ENCODE results near the gene KCNN2. TPM values are rescaled to one million over a fixed set of nuclear protein-coding genes. Genes with fewer than 3 reads are reported as not detected.

KCNN2 gene
- total RNA-seq, 2 donors from 2014 or later = 0.69 to 0.84 TPM

DNA sequence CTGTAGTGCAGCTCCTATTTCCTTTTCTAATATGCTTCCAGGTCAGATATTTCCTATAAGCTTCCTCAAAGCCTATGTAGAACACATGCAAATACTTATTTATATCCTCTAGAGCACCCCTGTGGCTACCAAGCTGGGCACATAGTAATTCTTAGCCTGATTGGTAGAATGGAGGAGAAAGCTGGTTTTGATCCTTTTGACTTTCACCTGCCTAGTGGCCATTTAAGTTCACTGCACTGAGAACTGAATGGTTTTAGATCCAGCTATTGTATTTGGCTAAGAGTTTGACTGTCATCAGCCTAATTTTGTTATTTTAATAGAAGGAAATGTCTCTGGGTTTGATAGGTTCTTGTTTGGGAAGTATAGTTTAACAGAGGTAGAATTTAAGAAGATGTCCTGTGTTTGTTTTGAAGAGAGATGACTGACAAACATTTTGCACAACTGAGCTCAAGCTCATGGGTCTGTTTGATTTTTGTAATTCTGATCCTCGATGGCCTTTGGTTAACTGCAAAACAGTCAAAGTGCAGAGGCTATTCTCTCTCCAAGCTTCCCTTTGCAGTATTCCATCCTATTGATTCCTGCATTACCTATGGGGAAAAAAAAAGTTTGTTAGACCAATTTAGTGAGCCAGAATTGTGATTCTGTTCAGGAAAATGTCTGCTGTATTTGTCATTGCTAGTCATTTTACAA lies 85.4 kb downstream of the KCNN2 start:
- intact Hi-C loops (cut with DNase I) = loop anchor here (5.0 kb wide), 2 partner anchors 345 to 835 kb away; no protein-coding TSS in a partner anchor
- no peak overlapping the region for H3K4me3 ChIP-seq
- H3K36me3 ChIP-seq = no peaks in the 10 kb centered on the region
- no peak overlapping the region for H3K9ac ChIP-seq (ENCODE audit: low read depth in 2 of 2, low read length in 2 of 2)
- no peaks in the 10 kb centered on the region for H3K27me3 ChIP-seq
- DNase-seq = no peak
- no peaks in the 10 kb centered on the region for H3K9me3 ChIP-seq
- TF ChIP-seq, protein P1, sequence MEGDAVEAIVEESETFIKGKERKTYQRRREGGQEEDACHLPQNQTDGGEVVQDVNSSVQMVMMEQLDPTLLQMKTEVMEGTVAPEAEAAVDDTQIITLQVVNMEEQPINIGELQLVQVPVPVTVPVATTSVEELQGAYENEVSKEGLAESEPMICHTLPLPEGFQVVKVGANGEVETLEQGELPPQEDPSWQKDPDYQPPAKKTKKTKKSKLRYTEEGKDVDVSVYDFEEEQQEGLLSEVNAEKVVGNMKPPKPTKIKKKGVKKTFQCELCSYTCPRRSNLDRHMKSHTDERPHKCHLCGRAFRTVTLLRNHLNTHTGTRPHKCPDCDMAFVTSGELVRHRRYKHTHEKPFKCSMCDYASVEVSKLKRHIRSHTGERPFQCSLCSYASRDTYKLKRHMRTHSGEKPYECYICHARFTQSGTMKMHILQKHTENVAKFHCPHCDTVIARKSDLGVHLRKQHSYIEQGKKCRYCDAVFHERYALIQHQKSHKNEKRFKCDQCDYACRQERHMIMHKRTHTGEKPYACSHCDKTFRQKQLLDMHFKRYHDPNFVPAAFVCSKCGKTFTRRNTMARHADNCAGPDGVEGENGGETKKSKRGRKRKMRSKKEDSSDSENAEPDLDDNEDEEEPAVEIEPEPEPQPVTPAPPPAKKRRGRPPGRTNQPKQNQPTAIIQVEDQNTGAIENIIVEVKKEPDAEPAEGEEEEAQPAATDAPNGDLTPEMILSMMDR (IDR thresholded peaks at IDR 0.05) = peak; percentile 19
- H3K4me1 ChIP-seq = no peaks in the 10 kb centered on the region
- H3K27ac ChIP-seq = no peak overlapping the region

DNA sequence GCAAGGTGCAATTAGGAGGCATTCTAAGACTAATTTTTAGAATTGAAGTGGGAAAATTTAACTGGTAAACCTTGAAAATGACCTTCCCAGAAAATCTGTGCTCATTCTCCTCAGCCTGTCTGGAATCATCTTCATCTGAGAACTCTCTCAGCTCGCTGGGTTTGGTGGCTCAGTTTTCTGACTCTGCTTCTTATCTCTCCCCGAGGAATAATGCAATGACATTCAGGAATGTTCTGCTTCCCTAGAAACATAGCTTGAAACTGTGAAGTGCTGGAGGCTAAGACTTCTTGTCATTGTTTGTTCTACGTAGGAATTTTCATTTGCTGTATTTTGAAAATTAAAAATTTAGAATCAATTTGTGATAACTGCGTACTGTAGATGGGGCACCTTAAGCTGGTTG lies 86.6 kb downstream of the KCNN2 start:
- no peaks in the 10 kb centered on the region for H3K4me1 ChIP-seq
- H3K9ac ChIP-seq (ENCODE audit: low read depth in 2 of 2, low read length in 2 of 2) = no peak overlapping the region
- no peak overlapping the region for H3K27ac ChIP-seq
- DNase-seq = no peak
- H3K27me3 ChIP-seq = no peaks in the 10 kb centered on the region
- no peaks in the 10 kb centered on the region for H3K36me3 ChIP-seq
- intact Hi-C loops (cut with DNase I) = loop anchor here (5.0 kb wide), 2 partner anchors 346 to 836 kb away; no protein-coding TSS in a partner anchor
- no peak overlapping the region for H3K4me3 ChIP-seq
- H3K9me3 ChIP-seq = no peaks in the 10 kb centered on the region
- TF ChIP-seq, protein P1 (IDR thresholded peaks at IDR 0.05) = no peak

DNA sequence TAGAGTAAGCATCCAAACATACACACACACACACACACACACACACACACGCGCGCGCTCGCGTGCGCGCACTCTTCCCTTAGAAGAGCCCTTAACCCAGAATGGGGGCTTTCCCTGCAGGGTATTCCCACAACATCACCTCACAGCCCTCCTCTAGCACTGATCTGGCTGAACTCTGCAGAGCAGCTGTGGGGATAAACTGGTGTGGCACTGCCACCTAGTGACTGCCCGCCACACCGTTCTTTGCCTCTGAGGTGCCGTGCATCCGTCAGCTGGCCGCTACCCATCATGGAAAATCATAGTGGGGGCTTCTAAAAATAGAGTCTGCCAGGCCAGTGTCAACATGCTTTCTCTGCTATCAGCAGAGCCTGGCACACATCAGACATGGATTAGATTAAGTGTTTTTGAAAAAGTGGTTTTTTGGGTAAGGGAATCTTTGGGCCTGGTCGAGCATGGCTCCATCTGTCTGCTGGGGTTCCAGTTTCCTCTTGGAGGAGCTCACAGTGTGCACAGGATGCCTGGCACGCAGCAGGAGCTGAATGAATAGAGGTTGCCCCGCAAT lies 88.1 kb downstream of the KCNN2 start:
- no peak overlapping the region for H3K9ac ChIP-seq (ENCODE audit: low read depth in 2 of 2, low read length in 2 of 2)
- TF ChIP-seq, protein P1 (IDR thresholded peaks at IDR 0.05) = peak; percentile 80
- no peaks in the 10 kb centered on the region for H3K4me1 ChIP-seq
- intact Hi-C loops (cut with DNase I) = loop anchor here (5.0 kb wide), 4 partner anchors 88 to 838 kb away; partner anchors contain the start of gene KCNN2
- no peak overlapping the region for H3K4me3 ChIP-seq
- peak; percentile 51 for DNase-seq
- no peaks in the 10 kb centered on the region for H3K27me3 ChIP-seq
- H3K9me3 ChIP-seq = no peaks in the 10 kb centered on the region
- no peaks in the 10 kb centered on the region for H3K36me3 ChIP-seq
- no peak overlapping the region for H3K27ac ChIP-seq

DNA sequence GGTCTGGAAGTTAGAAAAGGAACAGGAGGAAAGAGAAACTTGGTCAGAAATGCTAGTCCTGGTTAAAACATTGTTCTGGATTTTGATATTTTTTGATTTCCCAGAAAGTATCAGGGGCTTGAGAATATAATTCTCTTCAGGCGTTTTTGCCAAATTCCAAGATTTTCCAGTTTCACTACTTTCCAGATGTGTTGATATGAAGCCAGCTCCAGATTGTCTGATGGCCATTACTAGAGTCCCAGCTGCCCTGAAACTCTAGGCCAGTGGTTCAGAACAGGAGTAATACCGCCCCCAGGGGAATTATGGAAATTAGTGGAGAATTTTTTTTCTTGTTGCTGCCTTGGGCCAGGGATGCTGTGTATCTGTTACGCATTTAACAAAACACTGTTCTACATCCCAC lies 88.6 kb downstream of the KCNN2 start:
- H3K9me3 ChIP-seq = no peaks in the 10 kb centered on the region
- H3K27ac ChIP-seq = no peak overlapping the region
- no peak overlapping the region for H3K9ac ChIP-seq (ENCODE audit: low read depth in 2 of 2, low read length in 2 of 2)
- no peak for DNase-seq
- intact Hi-C loops (cut with DNase I) = loop anchor here (5.0 kb wide), 2 partner anchors 88 to 773 kb away; partner anchors contain the start of gene KCNN2
- TF ChIP-seq, protein P1 (IDR thresholded peaks at IDR 0.05) = no peak
- H3K4me3 ChIP-seq = no peak overlapping the region
- H3K36me3 ChIP-seq = no peaks in the 10 kb centered on the region
- no peaks in the 10 kb centered on the region for H3K27me3 ChIP-seq
- H3K4me1 ChIP-seq = no peaks in the 10 kb centered on the region

DNA sequence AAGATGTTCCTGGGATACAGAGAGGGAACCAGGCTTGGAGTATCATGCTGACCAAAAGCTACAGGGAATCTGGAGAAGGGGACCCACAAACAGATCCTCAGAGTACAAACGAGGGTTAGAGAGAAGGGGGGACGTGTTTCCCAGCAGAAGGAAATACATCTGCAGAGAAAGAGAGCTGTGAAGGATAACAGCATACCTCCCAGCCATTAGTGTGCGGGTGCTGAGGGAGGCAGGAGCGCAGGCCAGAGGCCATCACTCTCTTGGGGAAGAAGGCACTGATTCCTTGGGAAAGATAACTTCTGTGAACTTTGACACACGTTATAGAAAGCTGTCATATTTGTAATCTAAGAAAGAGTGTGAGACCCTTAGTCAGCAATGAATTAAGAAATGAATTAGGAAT lies 96.9 kb downstream of the KCNN2 start:
- no peaks in the 10 kb centered on the region for H3K36me3 ChIP-seq
- DNase-seq = no peak
- no peaks in the 10 kb centered on the region for H3K9me3 ChIP-seq
- intact Hi-C loops (cut with DNase I) = no loop called here
- H3K27me3 ChIP-seq = no peaks in the 10 kb centered on the region
- no peak overlapping the region for H3K27ac ChIP-seq
- no peak overlapping the region for H3K4me3 ChIP-seq
- H3K9ac ChIP-seq (ENCODE audit: low read depth in 2 of 2, low read length in 2 of 2) = no peak overlapping the region
- TF ChIP-seq, protein P1 (IDR thresholded peaks at IDR 0.05) = no peak
- no peaks in the 10 kb centered on the region for H3K4me1 ChIP-seq
